GM12878 (cell line): ENCODE data around the gene NPAS3. TPM values are rescaled to one million over a fixed set of nuclear protein-coding genes. Genes with fewer than 3 reads are reported as not detected.

Experiments
- ATAC-seq: fragments of 200-7000 bp; cut with Tn5 transposase; 3 replicates; pipeline ENCODE4 v1.9.1; 2020; ENCODE audit warnings: mild to moderate bottlenecking, moderate library complexity
- BruUV-seq: library from RNA; stranded (reverse); fragments of 400-500 nt; replicated peaks from 2 replicates; lab custom pipeline; 2021; lab: Mats Ljungman, UMichigan
- CTCF ChIA-PET: fragments of 300-600 bp; sonication (Branson Sonifier 250); formaldehyde crosslinking; extraction: SDS; loops from one replicate; lab custom pipeline; 2021; ENCODE audit warnings: inconsistent platforms; lab: Yijun Ruan, JAX
- POLR2A ChIA-PET: fragments of 350-600 bp; formaldehyde crosslinking; extraction: SDS; loops from one replicate; lab custom pipeline; 2021; ENCODE audit warnings: inconsistent platforms; lab: Charles Lee
- RAD21 ChIA-PET: fragments of 300-600 bp; sonication (Branson Sonifier 250); formaldehyde crosslinking; loops from one replicate; lab custom pipeline; 2023; ENCODE audit warnings: antibody characterized with exemption; ENCODE audit not compliant: unreplicated experiment; lab: Charles Lee
- SMC1A ChIA-PET: fragments of 300-600 bp; sonication (Branson Sonifier 250); formaldehyde crosslinking; loops from one replicate; lab custom pipeline; 2023; ENCODE audit not compliant: unreplicated experiment, uncharacterized antibody; lab: Charles Lee
- DNase-seq: peaks from one replicate; pipeline ENCODE4 v3.0.0-alpha.2; 2011; ENCODE audit warnings: low read depth, low spot score
- FAIRE-seq: peaks from 3 replicates; lab custom pipeline; 2011; peaks lifted over from hg19 to GRCh38; lab: Jason Lieb, UNC
- H2AFZ ChIP-seq: 2 replicates; pipeline ENCODE4 v1.6.0; 2011; ENCODE audit warnings: low read depth, low read length, control low read depth; ENCODE audit not compliant: control insufficient read depth
- H3K27ac ChIP-seq: 2 replicates; pipeline ENCODE4 v1.5.1; 2011; ENCODE audit warnings: control low read depth; ENCODE audit not compliant: control insufficient read depth, insufficient read depth
- H3K27me3 ChIP-seq, 2 experiments: replicated peaks in 1 of 2; 2 replicates each; pipeline versions ENCODE4 v1.6.0 to v1.6.1; 2011; ENCODE audit warnings: low read length in 1 of 2; ENCODE audit not compliant: control insufficient read depth in 2 of 2, insufficient read depth in 2 of 2
- H3K36me3 ChIP-seq, 2 experiments: 2 replicates each; pipeline ENCODE4 v1.5.1; 2011; ENCODE audit warnings: low read length in 1 of 2; ENCODE audit not compliant: control insufficient read depth in 2 of 2, insufficient read depth in 2 of 2
- H3K4me1 ChIP-seq: 2 replicates; pipeline ENCODE4 v1.6.1; 2011; ENCODE audit warnings: mild to moderate bottlenecking, low read length, moderate library complexity, mixed read lengths; ENCODE audit not compliant: control insufficient read depth, insufficient read depth
- H3K4me2 ChIP-seq: 2 replicates; pipeline ENCODE4 v1.6.0; 2011; ENCODE audit warnings: control low read depth; ENCODE audit not compliant: control insufficient read depth, insufficient read depth
- H3K4me3 ChIP-seq: fragments of 200-600 bp; sonication (generic); 2 replicates; pipeline ENCODE4 v1.5.1; 2016
- H3K79me2 ChIP-seq: 2 replicates; pipeline ENCODE4 v1.6.0; 2011; ENCODE audit warnings: low read length; ENCODE audit not compliant: control insufficient read depth, insufficient read depth
- H3K9ac ChIP-seq: 2 replicates; pipeline ENCODE4 v1.8.0; 2011; ENCODE audit warnings: low read length, control low read depth, mixed read lengths; ENCODE audit not compliant: control insufficient read depth, insufficient read depth
- H3K9me3 ChIP-seq: replicated peaks from 3 replicates; pipeline ENCODE4 v1.5.1; 2011; ENCODE audit warnings: mild to moderate bottlenecking, low read length; ENCODE audit not compliant: control insufficient read depth, insufficient read depth
- H4K20me1 ChIP-seq: 2 replicates; pipeline ENCODE4 v1.6.0; 2011; ENCODE audit not compliant: control insufficient read depth, insufficient read depth
- BMI1 ChIP-seq: fragments of 450-650 bp; IDR thresholded peaks from 2 replicates; pipeline ENCODE4 v1.6.1; 2016; ENCODE audit warnings: mild to moderate bottlenecking, moderate library complexity, borderline replicate concordance
- HDAC6 ChIP-seq: fragments of 200-600 bp; sonication (generic); IDR thresholded peaks from one replicate; pipeline ENCODE4 v1.8.0; 2017; ENCODE audit warnings: antibody characterized with exemption; ENCODE audit not compliant: unreplicated experiment
- MTA2 ChIP-seq: fragments of 450-650 bp; IDR thresholded peaks from 2 replicates; pipeline ENCODE4 v1.6.1; 2016; ENCODE audit warnings: low read depth, mild to moderate bottlenecking, moderate library complexity
- MYC ChIP-seq: IDR thresholded peaks from 2 replicates; pipeline ENCODE4 v1.6.1; 2011; ENCODE audit warnings: mild to moderate bottlenecking, low read length, moderate library complexity, inconsistent platforms; ENCODE audit not compliant: insufficient read depth, insufficient replicate concordance, insufficient read length, severe bottlenecking
- RB1 ChIP-seq: fragments of 450-650 bp; formaldehyde crosslinking; IDR thresholded peaks from 2 replicates; pipeline ENCODE4 v1.6.1; 2017; ENCODE audit warnings: mild to moderate bottlenecking, borderline replicate concordance
- in situ Hi-C: fragments of 300-500 bp; cut with MboI; formaldehyde crosslinking; loops from 9 replicates; pipeline ENCODE4 v1.14.3; 2018; ENCODE audit warnings: mixed read lengths
- intact Hi-C: fragments of 100-400 bp; cut with micrococcal nuclease; formaldehyde crosslinking; loops from one replicate; pipeline ENCODE4 v1.14.2; 2022; ENCODE audit not compliant: unreplicated experiment
- polyA plus RNA-seq, 11 experiments: library from polyadenylated mRNA; depleted of rRNA in 4 of 11; unstranded in 6 of 11; stranded (reverse) in 5 of 11; fragments of >200 nt; fragmentation: Nextera tagmentation in 4 of 11; fragmentation: Illumina TruSeq in 1 of 11; extraction: Ambion mirVana in 4 of 11; extraction: Trizol in 1 of 11; gene quantifications; 1 replicate in 1 of 11; 2 replicates in 10 of 11; pipeline versions ENCODE4 v1.2.1 to v1.2.3, GENCODE V29; 2011 to 2016; ENCODE audit warnings: inconsistent platforms in 2 of 11, missing spikeins in 2 of 11, low read depth in 1 of 11
- total RNA-seq, 4 experiments: library from RNA; depleted of rRNA in 3 of 4; stranded (reverse); fragments of >200 nt in 3 of 4; fragmentation: Illumina TruSeq in 1 of 4; extraction: Trizol in 1 of 4; gene quantifications; 2 replicates each; pipeline versions ENCODE4 v1.2.1 to v1.2.3, GENCODE V29; 2013 to 2021
- TF ChIP-seq, protein P1 (sequence below): fragments of 450-650 bp; formaldehyde crosslinking; IDR thresholded peaks from 2 replicates; pipeline ENCODE4 v1.5.0; 2022; ENCODE audit warnings: mild to moderate bottlenecking, missing genetic modification characterization
- TF ChIP-seq, protein P2 (sequence below): IDR thresholded peaks from 2 replicates; pipeline ENCODE4 v1.6.1; 2012; ENCODE audit warnings: low read length, inconsistent platforms
- TF ChIP-seq, protein P3 (sequence below): fragments of 150-350 bp; IDR thresholded peaks from 2 replicates; pipeline ENCODE4 v1.6.1; 2016; ENCODE audit warnings: low read depth, low read length

The NPAS3 gene
- total and polyA plus RNA-seq, 10 of the 15 experiments (the other 5 are each of a cell fraction or from before 2014, with no cell fraction given), result under 0.01 to 2.7 (median 0.03) TPM; not detected in 6

GRCh38 chr14:33191855-33192254 is 253.2 kb downstream of the NPAS3 start:
- ATAC-seq (no peak), FAIRE-seq (no peak), DNase-seq (no peak)
- POLR2A ChIA-PET, result no interaction called here
- Histone ChIP-seq H4K20me1 (no peaks in the 10 kb centered on the region), H3K27me3 (0 out of 4 replicates have a peak, but pooled peaks cover 0 to 2% of the 10 kb centered on the region in 2 experiments), H3K4me2 (no peak overlapping the region), H2AFZ (no peak overlapping the region), H3K9ac (no peak overlapping the region), H3K9me3 (no peaks in the 10 kb centered on the region), H3K36me3 (no peaks in the 10 kb centered on the region), H3K4me3 (no peak overlapping the region), H3K27ac (no peak overlapping the region), H3K79me2 (no peaks in the 10 kb centered on the region), H3K4me1 (no peaks in the 10 kb centered on the region)
- in situ Hi-C loops, result no loop called here
- RAD21 ChIA-PET, result no interaction called here
- intact Hi-C loops, result no loop called here
- CTCF ChIA-PET, result no interaction called here
- no TSS peak for BruUV-seq
- SMC1A ChIA-PET, result interaction anchor here (1.5 kb wide), 1 partner anchor 29 kb away, joined by 3 read pairs; no protein-coding TSS in a partner anchor
- TF ChIP-seq, protein P1, sequence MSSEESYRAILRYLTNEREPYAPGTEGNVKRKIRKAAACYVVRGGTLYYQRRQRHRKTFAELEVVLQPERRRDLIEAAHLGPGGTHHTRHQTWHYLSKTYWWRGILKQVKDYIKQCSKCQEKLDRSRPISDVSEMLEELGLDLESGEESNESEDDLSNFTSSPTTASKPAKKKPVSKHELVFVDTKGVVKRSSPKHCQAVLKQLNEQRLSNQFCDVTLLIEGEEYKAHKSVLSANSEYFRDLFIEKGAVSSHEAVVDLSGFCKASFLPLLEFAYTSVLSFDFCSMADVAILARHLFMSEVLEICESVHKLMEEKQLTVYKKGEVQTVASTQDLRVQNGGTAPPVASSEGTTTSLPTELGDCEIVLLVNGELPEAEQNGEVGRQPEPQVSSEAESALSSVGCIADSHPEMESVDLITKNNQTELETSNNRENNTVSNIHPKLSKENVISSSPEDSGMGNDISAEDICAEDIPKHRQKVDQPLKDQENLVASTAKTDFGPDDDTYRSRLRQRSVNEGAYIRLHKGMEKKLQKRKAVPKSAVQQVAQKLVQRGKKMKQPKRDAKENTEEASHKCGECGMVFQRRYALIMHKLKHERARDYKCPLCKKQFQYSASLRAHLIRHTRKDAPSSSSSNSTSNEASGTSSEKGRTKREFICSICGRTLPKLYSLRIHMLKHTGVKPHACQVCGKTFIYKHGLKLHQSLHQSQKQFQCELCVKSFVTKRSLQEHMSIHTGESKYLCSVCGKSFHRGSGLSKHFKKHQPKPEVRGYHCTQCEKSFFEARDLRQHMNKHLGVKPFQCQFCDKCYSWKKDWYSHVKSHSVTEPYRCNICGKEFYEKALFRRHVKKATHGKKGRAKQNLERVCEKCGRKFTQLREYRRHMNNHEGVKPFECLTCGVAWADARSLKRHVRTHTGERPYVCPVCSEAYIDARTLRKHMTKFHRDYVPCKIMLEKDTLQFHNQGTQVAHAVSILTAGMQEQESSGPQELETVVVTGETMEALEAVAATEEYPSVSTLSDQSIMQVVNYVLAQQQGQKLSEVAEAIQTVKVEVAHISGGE (CRISPR knock-in tag), result no peak
- TF ChIP-seq RB1, result no peak
- no peak for TF ChIP-seq MYC
- TF ChIP-seq, protein P2, sequence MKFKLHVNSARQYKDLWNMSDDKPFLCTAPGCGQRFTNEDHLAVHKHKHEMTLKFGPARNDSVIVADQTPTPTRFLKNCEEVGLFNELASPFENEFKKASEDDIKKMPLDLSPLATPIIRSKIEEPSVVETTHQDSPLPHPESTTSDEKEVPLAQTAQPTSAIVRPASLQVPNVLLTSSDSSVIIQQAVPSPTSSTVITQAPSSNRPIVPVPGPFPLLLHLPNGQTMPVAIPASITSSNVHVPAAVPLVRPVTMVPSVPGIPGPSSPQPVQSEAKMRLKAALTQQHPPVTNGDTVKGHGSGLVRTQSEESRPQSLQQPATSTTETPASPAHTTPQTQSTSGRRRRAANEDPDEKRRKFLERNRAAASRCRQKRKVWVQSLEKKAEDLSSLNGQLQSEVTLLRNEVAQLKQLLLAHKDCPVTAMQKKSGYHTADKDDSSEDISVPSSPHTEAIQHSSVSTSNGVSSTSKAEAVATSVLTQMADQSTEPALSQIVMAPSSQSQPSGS, result no peak
- no peak for TF ChIP-seq HDAC6
- no peak for TF ChIP-seq BMI1
- no peak for TF ChIP-seq MTA2
- TF ChIP-seq, protein P3, sequence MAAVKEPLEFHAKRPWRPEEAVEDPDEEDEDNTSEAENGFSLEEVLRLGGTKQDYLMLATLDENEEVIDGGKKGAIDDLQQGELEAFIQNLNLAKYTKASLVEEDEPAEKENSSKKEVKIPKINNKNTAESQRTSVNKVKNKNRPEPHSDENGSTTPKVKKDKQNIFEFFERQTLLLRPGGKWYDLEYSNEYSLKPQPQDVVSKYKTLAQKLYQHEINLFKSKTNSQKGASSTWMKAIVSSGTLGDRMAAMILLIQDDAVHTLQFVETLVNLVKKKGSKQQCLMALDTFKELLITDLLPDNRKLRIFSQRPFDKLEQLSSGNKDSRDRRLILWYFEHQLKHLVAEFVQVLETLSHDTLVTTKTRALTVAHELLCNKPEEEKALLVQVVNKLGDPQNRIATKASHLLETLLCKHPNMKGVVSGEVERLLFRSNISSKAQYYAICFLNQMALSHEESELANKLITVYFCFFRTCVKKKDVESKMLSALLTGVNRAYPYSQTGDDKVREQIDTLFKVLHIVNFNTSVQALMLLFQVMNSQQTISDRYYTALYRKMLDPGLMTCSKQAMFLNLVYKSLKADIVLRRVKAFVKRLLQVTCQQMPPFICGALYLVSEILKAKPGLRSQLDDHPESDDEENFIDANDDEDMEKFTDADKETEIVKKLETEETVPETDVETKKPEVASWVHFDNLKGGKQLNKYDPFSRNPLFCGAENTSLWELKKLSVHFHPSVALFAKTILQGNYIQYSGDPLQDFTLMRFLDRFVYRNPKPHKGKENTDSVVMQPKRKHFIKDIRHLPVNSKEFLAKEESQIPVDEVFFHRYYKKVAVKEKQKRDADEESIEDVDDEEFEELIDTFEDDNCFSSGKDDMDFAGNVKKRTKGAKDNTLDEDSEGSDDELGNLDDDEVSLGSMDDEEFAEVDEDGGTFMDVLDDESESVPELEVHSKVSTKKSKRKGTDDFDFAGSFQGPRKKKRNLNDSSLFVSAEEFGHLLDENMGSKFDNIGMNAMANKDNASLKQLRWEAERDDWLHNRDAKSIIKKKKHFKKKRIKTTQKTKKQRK, result no peak
